NCI-H82 treated with DMSO at 0.1 percent for 48 hours (cell line): ENCODE data around the gene JUND.
A peak's percentile ranks its signal among the peaks of the same experiment; 100 is the strongest.

Source experiments
- DNase-seq: peaks from one replicate; lab custom pipeline; 2025; ENCODE audit not compliant: unreplicated experiment; lab: John Stamatoyannopoulos, UW

Gene JUND

DNA sequence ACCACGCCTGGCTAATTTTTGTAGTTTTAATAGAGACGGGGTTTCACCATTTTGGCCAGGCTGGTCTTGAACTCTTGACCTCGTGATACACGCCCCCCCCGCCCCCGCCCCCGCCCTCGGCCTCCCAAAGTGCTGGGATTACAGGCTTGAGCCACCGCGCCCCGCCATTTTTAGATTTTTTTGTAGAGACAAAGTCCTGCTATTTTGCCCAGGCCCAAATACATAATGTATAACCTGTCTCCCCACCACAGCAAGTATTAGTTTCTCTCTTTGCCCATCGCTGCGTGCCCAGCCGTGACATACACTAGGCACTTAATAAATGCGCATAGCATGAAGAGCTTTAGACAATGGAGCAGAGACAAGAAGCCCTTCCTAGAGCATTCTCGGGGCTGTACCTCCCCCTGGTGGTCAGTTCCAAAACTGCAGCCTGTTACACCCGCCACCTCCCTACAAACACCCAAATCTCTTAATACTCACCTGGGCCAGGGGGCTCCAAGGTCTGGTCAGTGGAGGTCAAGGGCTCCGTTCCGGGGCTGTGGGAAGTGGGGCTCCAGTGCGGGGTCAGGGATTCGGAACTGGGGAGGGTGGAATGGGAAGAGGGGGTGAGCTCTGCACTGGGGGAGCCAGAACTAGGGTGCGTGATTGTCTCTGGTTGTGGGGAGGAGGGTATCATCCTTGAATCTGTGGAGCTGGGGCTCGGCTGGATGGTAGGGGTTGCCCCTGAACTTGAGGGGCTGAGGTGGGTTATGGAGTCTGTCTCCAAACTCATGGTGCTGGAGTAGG lies 29.6 kb downstream of the JUND start:
- peak; percentile 60 for DNase-seq

DNA sequence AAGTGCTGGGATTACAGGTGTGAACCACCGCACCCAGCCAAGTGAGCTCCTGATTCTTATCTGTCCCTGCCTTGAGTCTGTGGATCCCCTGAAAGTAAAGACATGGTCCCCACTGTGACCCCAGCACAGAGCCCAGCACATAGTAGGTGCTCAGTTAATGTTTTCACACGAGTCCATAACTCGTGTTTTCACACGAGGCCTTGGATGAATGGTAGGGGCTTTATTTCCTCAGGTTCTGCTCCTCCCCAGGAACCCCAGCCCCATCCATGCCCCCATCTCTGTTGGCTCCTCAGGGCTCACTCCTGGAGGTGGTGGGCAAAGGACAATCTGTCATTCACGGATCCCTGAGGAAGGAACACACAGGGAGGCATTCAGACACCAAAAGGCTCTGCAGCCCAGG lies 31.6 kb downstream of the JUND start:
- DNase-seq: no peak

DNA sequence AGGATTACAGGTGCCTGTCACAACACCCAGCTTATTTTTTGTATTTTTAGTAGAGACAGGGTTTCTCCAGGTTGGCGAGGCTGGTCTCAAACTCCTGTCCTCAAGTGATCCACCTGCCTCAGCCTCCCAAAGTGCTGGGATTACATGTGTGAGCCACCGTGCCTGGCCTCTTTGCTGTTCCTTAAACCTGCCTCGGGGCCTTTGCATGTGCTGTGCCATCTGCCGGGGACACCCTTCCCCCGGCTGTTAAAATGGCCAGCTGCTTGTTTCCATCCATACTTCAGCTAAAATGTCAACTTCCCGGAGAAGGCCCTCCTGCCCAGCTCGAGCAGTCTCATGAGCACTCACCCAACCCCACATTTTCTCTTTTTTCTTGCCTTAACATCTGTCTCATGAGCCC lies 36.1 kb downstream of the JUND start:
- no peak for DNase-seq

DNA sequence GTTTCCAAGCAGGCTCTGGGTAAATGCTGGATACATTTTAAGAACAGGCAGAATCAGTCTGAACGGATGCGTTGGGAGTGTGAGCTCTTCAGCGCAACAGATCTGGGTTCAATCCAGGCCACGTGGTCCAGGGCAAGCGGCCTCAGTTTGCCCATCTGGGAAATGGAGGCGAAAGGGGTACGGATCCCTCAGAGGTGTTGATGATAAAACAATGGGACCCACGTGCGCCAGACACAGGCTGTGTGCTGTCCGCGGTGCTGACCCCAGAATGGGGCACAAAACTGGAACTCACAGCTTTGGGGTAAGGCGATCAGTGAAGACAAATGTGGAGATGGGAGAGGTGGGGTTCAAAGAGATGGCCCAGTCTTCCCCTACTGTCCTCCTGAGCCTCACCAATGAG lies 42.1 kb downstream of the JUND start:
- no peak for DNase-seq

GRCh38 chr19:18234194-18234593 lies 47.2 kb downstream of the JUND start:
- peak; percentile 69 for DNase-seq

- no peak for DNase-seq
These were observed 48.1 kb downstream of the JUND start for GRCh38 chr19:18233224-18233825.

- peak; percentile 71 for DNase-seq
These were observed 48.7 kb downstream of the JUND start for GRCh38 chr19:18232540-18233223.

GRCh38 chr19:18231775-18232174 lies 49.6 kb downstream of the JUND start:
- DNase-seq: peak; percentile 66

- no peak for DNase-seq
These were observed 50.3 kb downstream of the JUND start for GRCh38 chr19:18230941-18231734.

GRCh38 chr19:18229915-18230314 lies 51.5 kb downstream of the JUND start:
- DNase-seq: no peak
